ENCODE results near the gene ZIC4. TPM values are rescaled to one million over a fixed set of nuclear protein-coding genes. Genes with fewer than 3 reads are reported as not detected.

Gene ZIC4
- total and polyA plus RNA-seq, 2 of the 8 experiments (the other 6 are each of a cell fraction or from before 2014, with no cell fraction given) = 0.03 to 0.13 TPM

DNA sequence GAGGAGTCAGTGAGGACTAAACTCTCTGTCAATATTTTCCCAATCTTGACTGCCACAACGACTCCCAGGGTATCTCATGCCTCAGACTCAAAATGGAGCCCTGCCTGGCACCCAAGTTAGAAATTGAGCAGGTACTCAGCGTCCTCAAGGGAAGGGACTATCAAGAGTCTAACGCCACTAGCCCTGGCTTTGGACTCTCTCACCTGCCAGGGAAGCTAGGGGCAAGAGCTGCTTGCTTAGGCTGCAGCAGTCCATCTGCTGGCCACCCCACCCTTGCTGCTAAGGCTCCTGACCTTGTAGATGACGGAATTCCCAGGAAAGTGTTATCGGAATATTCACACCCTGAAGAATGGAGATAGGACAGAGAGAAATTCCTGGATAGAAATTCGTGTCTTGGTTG lies 33.0 kb downstream of the ZIC4 start:
- FAIRE-seq = no peak
- Histone ChIP-seq H2BK5ac (ENCODE audit: low read depth, low read length) (peak overlapping the region; percentile 3; the same call in 1 of the 2 replicates), H3K56ac (replicated peaks; ENCODE audit: insufficient read length, low read depth, low read length) (no peak overlapping the region), H3K23me2 (ENCODE audit: low read depth, low read length) (peaks cover 5% of the 10 kb centered on the region), H2AFZ (ENCODE audit: low read length) (no peak overlapping the region), H3K79me2 (ENCODE audit: control insufficient read depth in 1 of 2, insufficient read depth in 2 of 2, low read length in 2 of 2) (no peaks in the 10 kb centered on the region), H2BK15ac (ENCODE audit: low read length) (no peak overlapping the region), H3K18ac (ENCODE audit: extremely low read depth, low read length) (no peak overlapping the region), H2BK12ac (ENCODE audit: low read depth, low read length) (peak overlapping the region; percentile 45; the same call in 1 of the 2 replicates), H3K4me1 (replicated peaks in 1 of 4; ENCODE audit: control insufficient read depth in 3 of 4, insufficient read depth in 4 of 4, low read length in 3 of 4) (peaks cover 8 to 28% (median 20%) of the 10 kb centered on the region in 4 experiments), H2BK120ac (replicated peaks; ENCODE audit: low read depth, low read length) (no peak overlapping the region), H4K91ac (replicated peaks; ENCODE audit: insufficient read length, low read length) (no peak overlapping the region), H3K4me3 (ENCODE audit: extremely low read depth in 1 of 4, insufficient read depth in 2 of 4, low read depth in 3 of 4, low read length in 4 of 4) (no peak overlapping the region), H4K20me1 (replicated peaks in 1 of 2; ENCODE audit: control insufficient read depth in 1 of 2, insufficient read depth in 2 of 2, low read length in 2 of 2) (peaks cover 0 to 3% of the 10 kb centered on the region in 2 experiments), H3K36me3 (ENCODE audit: control insufficient read depth in 2 of 4, insufficient read depth in 4 of 4, low read length in 3 of 4) (no peaks in the 10 kb centered on the region), H3K4ac (replicated peaks; ENCODE audit: insufficient read length, low read depth, low read length) (no peak overlapping the region), H2BK20ac (ENCODE audit: low read length) (no peak overlapping the region), H3K9me3 (ENCODE audit: insufficient read depth in 2 of 2, low read depth in 1 of 2, low read length in 1 of 2) (no peaks in the 10 kb centered on the region), H4K5ac (ENCODE audit: insufficient read length, low read depth, low read length) (no peak overlapping the region), H4K8ac (ENCODE audit: extremely low read depth, insufficient read depth, low read length) (no peak overlapping the region), H3K27me3 (replicated peaks in 1 of 4; ENCODE audit: control insufficient read depth in 3 of 4, extremely low read depth in 1 of 4, insufficient read depth in 3 of 4, low read length in 3 of 4) (peaks cover 75 to 91% (median 82%) of the 10 kb centered on the region in 4 experiments), H3K14ac (ENCODE audit: insufficient read length) (no peak overlapping the region), H3K79me1 (ENCODE audit: low read depth, low read length) (no peaks in the 10 kb centered on the region), H2AK5ac (ENCODE audit: low read depth, low read length) (no peak overlapping the region), H3K4me2 (ENCODE audit: insufficient read depth in 1 of 2, low read depth in 2 of 2, low read length in 2 of 2) (0 out of 4 replicates have a peak overlapping the region, but pooled peaks of 1 of the 2 experiments have one; percentile 8), H3K23ac (ENCODE audit: insufficient read length) (no peak overlapping the region), H3K9ac (replicated peaks in 1 of 4; ENCODE audit: extremely low read depth in 1 of 4, low read depth in 3 of 4, low read length in 3 of 4) (no peak overlapping the region), H3K27ac (ENCODE audit: low read depth, low read length) (no peak overlapping the region)
- 0 out of 2 replicates have a peak, but pooled peaks have one; percentile 1 for TF ChIP-seq SP1 (IDR thresholded peaks at IDR 0.05; ENCODE audit: low read depth, low read length)
- TF ChIP-seq CHD2 (IDR thresholded peaks at IDR 0.05; ENCODE audit: low read length) = no peak
- peak; percentile 70 for TF ChIP-seq EZH2 (IDR thresholded peaks at IDR 0.05; ENCODE audit: low read depth, low read length, severe bottlenecking)
- TF ChIP-seq SUZ12 (IDR thresholded peaks at IDR 0.05; ENCODE audit: low read length) = peak; percentile 51
- POLR2A ChIA-PET (ENCODE audit: partially characterized antibody) = interaction anchor here (0.5 to 2.8 kb wide), 4 partner anchors 9 to 46 kb away, joined by 4 to 8 read pairs (median 6); no protein-coding TSS in a partner anchor
- WGBS, 2 experiments (ENCODE audit: extremely low coverage in 1 of 2, insufficient coverage in 1 of 2, insufficient read length in 1 of 2, insufficient replicate concordance in 2 of 2, low coverage in 1 of 2, low lambda C conversion rate in 2 of 2, missing lambda C conversion rate in 1 of 2) = 11% methylated on average over 6 of the region's 6 CpGs; no CpG with 5 or more reads in 1 of the 2 experiments
- DNase-seq (ENCODE audit: low read depth in 1 of 2, low spot score in 2 of 2) = peak in 1 of 2 experiments; percentile 50
- CTCF ChIA-PET (ENCODE audit: partially characterized antibody) = interaction anchor here (1.0 to 11.9 kb wide), 8 partner anchors 11 to 251 kb away, joined by 3 to 162 read pairs (median 8); no protein-coding TSS in a partner anchor

Measured in H1 (cell line).